Hepatocyte (in vitro differentiated cells): Measurements from ENCODE around the gene KLHDC8A. TPM values are rescaled to one million over a fixed set of nuclear protein-coding genes. Genes with fewer than 3 reads are reported as not detected.

Experiments used
- DNase-seq: peaks from one replicate; pipeline ENCODE4 v3.0.0-alpha.2; 2016; ENCODE audit warnings: low spot score
- H2AFZ ChIP-seq: fragments of 200-600 bp; sonication (generic); 2 replicates; pipeline ENCODE4 v1.6.0; 2016; ENCODE audit warnings: antibody characterized with exemption, mild to moderate bottlenecking
- H3K27ac ChIP-seq: fragments of 200-600 bp; sonication (generic); 2 replicates; pipeline ENCODE4 v1.5.1; 2016; ENCODE audit warnings: mild to moderate bottlenecking
- H3K27me3 ChIP-seq: fragments of 200-600 bp; sonication (generic); 2 replicates; pipeline ENCODE4 v1.6.1; 2016
- H3K36me3 ChIP-seq: fragments of 200-600 bp; sonication (generic); replicated peaks from 2 replicates; pipeline ENCODE4 v1.5.1; 2016; ENCODE audit warnings: low read depth; ENCODE audit not compliant: insufficient read depth
- H3K4me1 ChIP-seq: fragments of 200-600 bp; sonication (generic); 2 replicates; pipeline ENCODE4 v1.5.1; 2016; ENCODE audit warnings: mild to moderate bottlenecking, moderate library complexity; ENCODE audit not compliant: insufficient read depth
- H3K4me2 ChIP-seq: fragments of 200-600 bp; sonication (generic); 2 replicates; pipeline ENCODE4 v1.6.0; 2016
- H3K4me3 ChIP-seq: fragments of 200-600 bp; sonication (generic); 2 replicates; pipeline ENCODE4 v1.5.1; 2016; ENCODE audit warnings: mild to moderate bottlenecking
- H3K79me2 ChIP-seq: fragments of 200-600 bp; sonication (generic); 2 replicates; pipeline ENCODE4 v1.6.0; 2017; ENCODE audit warnings: mild to moderate bottlenecking
- H3K9me2 ChIP-seq: fragments of 200-600 bp; sonication (generic); replicated peaks from 2 replicates; pipeline ENCODE4 v1.6.0; 2017; ENCODE audit warnings: mild to moderate bottlenecking; ENCODE audit not compliant: insufficient read depth
- H3K9me3 ChIP-seq: fragments of 200-600 bp; sonication (generic); 2 replicates; pipeline ENCODE4 v1.5.1; 2016; ENCODE audit warnings: low read depth, mild to moderate bottlenecking
- H4K20me1 ChIP-seq: fragments of 200-600 bp; sonication (generic); 2 replicates; pipeline ENCODE4 v1.6.0; 2016; ENCODE audit warnings: mild to moderate bottlenecking; ENCODE audit not compliant: insufficient read depth, poor library complexity, severe bottlenecking
- CTCF ChIP-seq: fragments of 200-600 bp; sonication (generic); IDR thresholded peaks from 2 replicates; pipeline ENCODE4 v1.5.1; 2016; ENCODE audit warnings: antibody characterized with exemption, mild to moderate bottlenecking; ENCODE audit not compliant: poor library complexity
- EZH2 ChIP-seq: fragments of 200-600 bp; sonication (generic); IDR thresholded peaks from 2 replicates; pipeline ENCODE4 v1.6.1; 2016; ENCODE audit warnings: antibody characterized with exemption, mild to moderate bottlenecking, borderline replicate concordance
- EZH2phosphoT487 ChIP-seq: fragments of 200-600 bp; sonication (generic); IDR thresholded peaks from one replicate; pipeline ENCODE4 v1.6.1; 2018; ENCODE audit warnings: antibody characterized with exemption, mild to moderate bottlenecking, low read depth, moderate library complexity; ENCODE audit not compliant: unreplicated experiment, severe bottlenecking
- WGBS: methylation state at CpG from one replicate; pipeline ENCODE4 v1.1.6; 2016; ENCODE audit warnings: low lambda C conversion rate; ENCODE audit errors: missing lambda C conversion rate; 5-methylcytosine and 5-hydroxymethylcytosine counted together
- polyA plus RNA-seq: library from polyadenylated mRNA; unstranded; fragments of >200 nt; fragmentation: Nextera tagmentation; extraction: Ambion mirVana; gene quantifications from 2 replicates; pipeline ENCODE4 v1.2.1, GENCODE V29; 2016
- total RNA-seq: library from RNA; depleted of rRNA; stranded (reverse); fragments of >200 nt; gene quantifications from 2 replicates; pipeline ENCODE4 v1.2.3, GENCODE V29; 2014

Gene KLHDC8A
- total and polyA plus RNA-seq, 2 experiments from 2014 or later = 0.40 to 1.6 TPM

GRCh38 chr1:205303247-205303888 is 53.4 kb downstream of the KLHDC8A start:
- H3K9me2 ChIP-seq = no peaks in the 10 kb centered on the region
- no peaks in the 10 kb centered on the region for H3K36me3 ChIP-seq
- no peak overlapping the region for H3K4me2 ChIP-seq
- peak overlapping the region; percentile 97 for H3K27ac ChIP-seq
- no peak overlapping the region for H2AFZ ChIP-seq
- H4K20me1 ChIP-seq = no peaks in the 10 kb centered on the region
- H3K4me1 ChIP-seq = peaks cover 39% of the 10 kb centered on the region
- TF ChIP-seq CTCF (no peak), EZH2 (no peak), EZH2phosphoT487 (no peak)
- DNase-seq = no peak
- H3K9me3 ChIP-seq = no peaks in the 10 kb centered on the region
- no peak overlapping the region for H3K4me3 ChIP-seq
- H3K27me3 ChIP-seq = no peaks in the 10 kb centered on the region
- no peaks in the 10 kb centered on the region for H3K79me2 ChIP-seq
- 90% methylated on average over 16 of the region's 20 CpGs for WGBS

DNA sequence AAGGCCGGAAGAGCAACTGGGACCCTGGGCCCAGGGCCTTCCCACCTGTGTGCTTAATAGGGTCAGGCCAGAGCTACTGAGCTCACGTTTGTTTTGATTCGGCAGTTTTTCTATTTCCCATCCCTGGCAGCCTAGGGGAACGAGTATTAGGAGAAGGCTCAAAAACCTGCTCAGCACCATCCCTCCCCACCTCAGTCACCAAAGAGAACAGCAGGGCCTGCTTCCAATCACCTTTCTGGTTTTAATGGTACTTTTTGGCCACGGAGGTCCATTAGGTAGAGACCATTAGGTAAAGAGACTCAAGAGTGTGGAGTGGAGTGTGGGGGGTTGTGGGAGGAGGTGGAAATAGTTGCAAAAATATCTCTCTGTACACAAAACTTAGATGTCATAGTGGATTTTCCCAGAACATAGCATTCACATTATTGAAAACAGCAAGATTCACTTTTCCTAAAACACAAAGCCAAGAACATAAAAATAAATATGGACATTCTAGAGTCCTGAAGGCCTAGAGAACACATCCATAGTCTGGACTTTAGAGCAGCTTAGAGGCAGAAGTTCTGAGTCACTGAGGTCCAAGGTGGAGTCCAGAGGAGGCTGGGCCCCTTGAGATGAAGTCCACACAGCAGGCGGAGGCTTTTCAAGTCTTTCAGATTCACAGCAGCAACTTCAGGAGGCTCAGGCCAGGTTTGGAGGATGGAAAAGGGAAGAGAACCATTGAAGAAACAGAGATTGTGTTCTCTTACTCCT is 54.7 kb downstream of the KLHDC8A start:
- Histone ChIP-seq H3K4me3 (no peak overlapping the region), H2AFZ (no peak overlapping the region), H3K36me3 (no peaks in the 10 kb centered on the region), H3K27ac (peak overlapping the region; percentile 97), H3K9me3 (no peaks in the 10 kb centered on the region), H3K4me1 (peaks cover 36% of the 10 kb centered on the region), H3K27me3 (no peaks in the 10 kb centered on the region), H3K9me2 (no peaks in the 10 kb centered on the region), H4K20me1 (no peaks in the 10 kb centered on the region), H3K4me2 (peak overlapping the region; percentile 49), H3K79me2 (no peaks in the 10 kb centered on the region)
- DNase-seq = peak; percentile 63
- 38% methylated on average over 6 of the region's 6 CpGs for WGBS
- TF ChIP-seq EZH2 (no peak), CTCF (no peak), EZH2phosphoT487 (no peak)

GRCh38 chr1:205301205-205301821 is 55.4 kb downstream of the KLHDC8A start:
- no peaks in the 10 kb centered on the region for H3K9me3 ChIP-seq
- H3K36me3 ChIP-seq = no peaks in the 10 kb centered on the region
- peak overlapping the region; percentile 49 for H3K4me2 ChIP-seq
- peak overlapping the region; percentile 97 for H3K27ac ChIP-seq
- TF ChIP-seq EZH2phosphoT487 (no peak), EZH2 (no peak), CTCF (no peak)
- 14% methylated on average over 13 of the region's 14 CpGs for WGBS
- peak; percentile 91 for DNase-seq
- no peaks in the 10 kb centered on the region for H3K79me2 ChIP-seq
- H3K27me3 ChIP-seq = no peaks in the 10 kb centered on the region
- H3K9me2 ChIP-seq = no peaks in the 10 kb centered on the region
- H2AFZ ChIP-seq = no peak overlapping the region
- peaks cover 30% of the 10 kb centered on the region for H3K4me1 ChIP-seq
- H3K4me3 ChIP-seq = no peak overlapping the region
- H4K20me1 ChIP-seq = no peaks in the 10 kb centered on the region
